Activated naive CD4-positive, alpha-beta T cell treated with anti-CD3 and anti-CD28 coated beads, Interleukin-2, amount 10 ng/mL, durations not matched to agents 7 days and 5 days (primary cell): ENCODE measurements around the gene LGR6.

ENCODE experiments used
- CTCF ChIA-PET: fragments of 350-600 bp; sonication (Branson Sonifier 250); formaldehyde crosslinking; loops from one replicate; lab custom pipeline; 2021; ENCODE audit warnings: antibody characterized with exemption; lab: Charles Lee
- DNase-seq: peaks from one replicate; pipeline ENCODE4 v3.0.0-alpha.2; 2020
- H3K27ac Mint-ChIP-seq: one replicate; pipeline ENCODE4 v1.8.0; 2021; ENCODE audit warnings: mild to moderate bottlenecking, moderate library complexity, mixed read lengths
- H3K27me3 Mint-ChIP-seq: one replicate; pipeline ENCODE4 v1.8.0; 2021; ENCODE audit warnings: mild to moderate bottlenecking, mixed read lengths
- H3K36me3 Mint-ChIP-seq: one replicate; pipeline ENCODE4 v1.8.0; 2021; ENCODE audit warnings: mixed read lengths
- H3K4me1 Mint-ChIP-seq: one replicate; pipeline ENCODE4 v1.8.0; 2021; ENCODE audit warnings: mixed read lengths
- H3K4me3 Mint-ChIP-seq: one replicate; pipeline ENCODE4 v1.8.0; 2021; ENCODE audit warnings: mild to moderate bottlenecking, moderate library complexity, mixed read lengths
- H3K9me3 Mint-ChIP-seq: one replicate; pipeline ENCODE4 v1.8.0; 2021; ENCODE audit warnings: mixed read lengths

Gene LGR6

DNA sequence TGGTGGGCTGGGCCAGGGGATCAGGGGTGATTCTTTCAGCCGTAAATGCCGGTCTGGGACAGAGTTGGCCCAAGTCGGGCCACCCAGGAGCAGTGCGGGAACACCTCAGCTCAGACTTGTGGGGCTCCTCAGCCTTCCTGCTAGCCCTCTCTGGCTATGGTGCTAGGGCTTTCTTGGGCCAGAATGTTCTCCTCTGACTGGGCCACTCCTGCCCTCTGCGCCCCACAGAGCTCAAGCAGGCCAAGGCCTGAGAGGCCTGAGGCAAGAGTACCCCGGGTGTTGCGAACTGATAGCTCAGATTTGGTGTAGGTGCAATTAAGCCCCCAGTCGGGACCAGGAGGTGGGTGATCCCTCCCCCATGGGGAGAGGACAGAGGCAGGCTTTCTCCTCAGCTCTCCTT lies 51.8 kb downstream of the LGR6 start:
- CTCF ChIA-PET: interaction anchor here (0.9 kb wide), 1 partner anchor 29 kb away, joined by 3 read pairs; no protein-coding TSS in a partner anchor
- Mint-ChIP-seq H3K4me1 (no peaks in the 10 kb centered on the region), H3K36me3 (no peaks in the 10 kb centered on the region), H3K27ac (no peak overlapping the region), H3K9me3 (no peaks in the 10 kb centered on the region), H3K27me3 (peaks cover 55% of the 10 kb centered on the region), H3K4me3 (no peak overlapping the region)
- DNase-seq: no peak

GRCh38 chr1:202247104-202247503 lies 53.5 kb downstream of the LGR6 start:
- H3K27ac Mint-ChIP-seq: no peak overlapping the region
- H3K4me1 Mint-ChIP-seq: no peaks in the 10 kb centered on the region
- peaks cover 56% of the 10 kb centered on the region for H3K27me3 Mint-ChIP-seq
- H3K4me3 Mint-ChIP-seq: no peak overlapping the region
- no peaks in the 10 kb centered on the region for H3K36me3 Mint-ChIP-seq
- no peaks in the 10 kb centered on the region for H3K9me3 Mint-ChIP-seq
- CTCF ChIA-PET: interaction anchor here (1.5 kb wide), 1 partner anchor 10 kb away, joined by 7 read pairs; no protein-coding TSS in a partner anchor
- DNase-seq: no peak

DNA sequence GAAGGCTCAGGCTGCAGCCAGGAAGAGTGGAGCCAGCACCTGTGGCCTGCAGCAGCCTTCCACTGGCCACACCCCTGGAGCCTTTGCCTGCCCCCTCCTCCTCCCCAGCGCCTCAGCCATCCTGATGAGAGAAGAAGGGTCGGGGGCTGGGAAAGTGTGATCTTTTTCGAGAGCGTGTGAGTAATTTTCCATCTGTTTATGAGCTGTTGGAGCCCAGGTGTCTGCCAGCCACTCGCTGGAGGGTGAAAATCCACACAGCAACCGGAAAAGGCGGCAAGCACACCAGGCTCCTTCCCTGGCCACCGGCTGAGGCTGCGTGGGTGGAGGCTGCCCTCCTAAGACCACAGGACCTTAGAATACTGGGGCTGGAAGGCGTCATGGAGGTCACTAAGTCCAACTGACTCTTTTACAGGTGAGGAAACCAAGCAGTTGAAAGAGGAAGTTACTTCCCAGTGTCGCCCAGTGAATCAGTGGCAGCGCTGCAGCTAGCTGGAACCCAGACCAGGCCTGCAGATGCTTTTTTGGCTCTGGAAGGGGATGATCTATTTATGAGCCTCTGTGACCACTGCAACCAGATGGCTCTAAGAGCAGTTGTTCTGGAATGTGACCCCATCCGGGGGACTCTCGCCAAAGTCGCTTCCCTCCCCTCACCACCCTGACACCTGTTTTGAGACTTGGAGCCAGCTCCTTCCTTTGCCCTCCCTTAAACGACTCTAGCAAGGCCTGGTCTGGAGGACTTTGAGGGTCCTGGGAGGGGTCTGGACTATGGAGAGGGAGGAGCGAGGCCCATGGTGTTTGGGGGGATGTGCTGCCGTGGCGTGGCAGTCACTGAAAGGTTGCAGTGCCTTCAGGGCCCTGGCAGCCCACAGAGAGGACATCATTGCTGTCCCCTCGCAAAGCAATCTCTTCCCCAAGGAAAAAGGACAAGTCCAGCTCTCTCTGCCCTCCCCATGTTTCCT lies 54.5 kb downstream of the LGR6 start:
- no peak overlapping the region for H3K4me3 Mint-ChIP-seq
- H3K9me3 Mint-ChIP-seq: no peaks in the 10 kb centered on the region
- H3K4me1 Mint-ChIP-seq: no peaks in the 10 kb centered on the region
- H3K36me3 Mint-ChIP-seq: no peaks in the 10 kb centered on the region
- CTCF ChIA-PET: interaction anchor here (0.6 to 1.5 kb wide), 4 partner anchors 11 to 33 kb away, joined by 3 to 7 read pairs (median 3); no protein-coding TSS in a partner anchor
- H3K27me3 Mint-ChIP-seq: peaks cover 57% of the 10 kb centered on the region
- no peak for DNase-seq
- no peak overlapping the region for H3K27ac Mint-ChIP-seq

DNA sequence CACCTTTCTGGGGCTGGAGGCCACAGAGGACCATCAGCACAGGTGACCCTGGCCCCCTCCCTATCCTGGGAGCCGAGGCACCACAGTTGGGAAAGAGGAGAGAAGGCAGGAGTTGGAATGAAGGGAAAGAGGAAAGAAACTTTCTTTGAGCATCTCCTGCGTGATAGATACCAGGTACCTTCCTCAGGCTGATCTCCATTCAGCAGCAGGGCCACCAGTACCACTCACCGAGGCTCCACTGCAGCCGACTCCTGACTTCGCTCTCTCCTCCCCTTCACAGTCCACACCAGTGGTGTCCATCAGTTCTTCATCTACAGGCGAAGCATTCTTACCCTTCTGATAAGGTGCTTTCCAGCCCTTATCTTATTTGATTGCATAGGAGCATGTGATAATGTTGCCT lies 55.3 kb downstream of the LGR6 start:
- Mint-ChIP-seq H3K27ac (no peak overlapping the region), H3K4me1 (no peaks in the 10 kb centered on the region), H3K36me3 (no peaks in the 10 kb centered on the region), H3K27me3 (peaks cover 51% of the 10 kb centered on the region), H3K9me3 (no peaks in the 10 kb centered on the region), H3K4me3 (no peak overlapping the region)
- no peak for DNase-seq
- CTCF ChIA-PET: interaction anchor here (1.2 to 1.5 kb wide), 2 partner anchors 12 to 34 kb away, joined by 3 read pairs; no protein-coding TSS in a partner anchor

- peaks cover 51% of the 10 kb centered on the region for H3K27me3 Mint-ChIP-seq
- no peaks in the 10 kb centered on the region for H3K36me3 Mint-ChIP-seq
- H3K9me3 Mint-ChIP-seq: no peaks in the 10 kb centered on the region
- no peak overlapping the region for H3K27ac Mint-ChIP-seq
- no peak overlapping the region for H3K4me3 Mint-ChIP-seq
- CTCF ChIA-PET: interaction anchor here (1.5 kb wide), 1 partner anchor 12 kb away, joined by 3 read pairs; no protein-coding TSS in a partner anchor
- no peak for DNase-seq
- H3K4me1 Mint-ChIP-seq: no peaks in the 10 kb centered on the region
Measured at GRCh38 chr1:202249436-202249835, 55.8 kb downstream of the LGR6 start.

GRCh38 chr1:202249846-202250245 lies 56.2 kb downstream of the LGR6 start:
- no peaks in the 10 kb centered on the region for H3K4me1 Mint-ChIP-seq
- peaks cover 54% of the 10 kb centered on the region for H3K27me3 Mint-ChIP-seq
- CTCF ChIA-PET: interaction anchor here (1.5 kb wide), 1 partner anchor 12 kb away, joined by 3 read pairs; no protein-coding TSS in a partner anchor
- no peak overlapping the region for H3K27ac Mint-ChIP-seq
- DNase-seq: no peak
- H3K36me3 Mint-ChIP-seq: no peaks in the 10 kb centered on the region
- no peaks in the 10 kb centered on the region for H3K9me3 Mint-ChIP-seq
- H3K4me3 Mint-ChIP-seq: no peak overlapping the region

DNA sequence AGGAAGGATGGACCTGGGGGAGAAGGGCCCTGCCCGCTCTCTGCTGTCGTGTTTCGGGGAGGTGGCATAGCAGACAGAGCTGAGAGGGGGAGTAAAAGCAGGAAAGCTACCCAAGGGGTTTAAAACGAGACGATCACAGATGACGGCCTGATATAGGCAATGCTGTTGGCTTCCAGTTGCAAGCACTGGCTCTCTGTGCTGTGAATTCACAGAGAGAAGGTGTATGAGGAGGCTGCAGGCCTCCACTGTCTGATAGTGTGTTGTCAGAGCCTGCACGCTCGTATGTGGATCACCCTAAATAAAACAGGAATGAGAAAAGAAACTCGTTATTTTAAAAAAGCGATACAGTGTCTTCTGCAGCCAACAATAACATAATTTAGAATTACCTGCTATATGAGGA lies 57.4 kb downstream of the LGR6 start:
- Mint-ChIP-seq H3K4me3 (no peak overlapping the region), H3K36me3 (no peaks in the 10 kb centered on the region), H3K4me1 (no peaks in the 10 kb centered on the region), H3K27ac (no peak overlapping the region), H3K9me3 (no peaks in the 10 kb centered on the region), H3K27me3 (peaks cover 55% of the 10 kb centered on the region)
- no peak for DNase-seq
- CTCF ChIA-PET: interaction anchor here (1.0 to 1.5 kb wide), 4 partner anchors 24 to 66 kb away, joined by 3 to 4 read pairs (median 3); no protein-coding TSS in a partner anchor

GRCh38 chr1:202251424-202252256 lies 58.0 kb downstream of the LGR6 start:
- peak; percentile 7 for DNase-seq
- Mint-ChIP-seq H3K36me3 (no peaks in the 10 kb centered on the region), H3K27ac (no peak overlapping the region), H3K27me3 (peaks cover 55% of the 10 kb centered on the region), H3K4me1 (peaks cover under 1% of the 10 kb centered on the region), H3K4me3 (no peak overlapping the region), H3K9me3 (no peaks in the 10 kb centered on the region)
- CTCF ChIA-PET: interaction anchor here (1.0 to 1.5 kb wide), 4 partner anchors 23 to 67 kb away, joined by 3 to 4 read pairs (median 3); no protein-coding TSS in a partner anchor

DNA sequence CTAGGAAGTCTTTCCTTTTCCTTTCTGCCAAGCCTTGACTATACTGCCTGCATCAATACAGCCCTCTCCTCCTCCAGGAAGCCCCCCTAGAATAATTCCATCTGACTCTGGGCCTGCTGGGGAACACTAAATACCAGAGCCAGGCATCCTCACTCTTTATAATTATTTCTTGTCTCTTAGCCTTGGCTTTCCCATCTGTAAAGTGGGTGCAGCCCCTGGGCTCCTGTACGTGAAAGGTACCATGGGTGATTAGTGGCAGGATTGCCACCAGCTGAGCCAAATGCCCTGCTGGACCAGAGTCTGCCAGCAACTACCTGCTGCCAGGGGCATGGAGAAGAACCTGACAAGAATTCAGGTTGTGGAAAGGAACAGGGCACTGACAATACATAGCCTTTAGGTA lies 58.7 kb downstream of the LGR6 start:
- H3K9me3 Mint-ChIP-seq: no peaks in the 10 kb centered on the region
- no peaks in the 10 kb centered on the region for H3K36me3 Mint-ChIP-seq
- no peak overlapping the region for H3K27ac Mint-ChIP-seq
- peak; percentile 3 for DNase-seq
- peaks cover 55% of the 10 kb centered on the region for H3K27me3 Mint-ChIP-seq
- no peak overlapping the region for H3K4me3 Mint-ChIP-seq
- H3K4me1 Mint-ChIP-seq: peaks cover 6% of the 10 kb centered on the region
- CTCF ChIA-PET: interaction anchor here (1.4 kb wide), 1 partner anchor 60 kb away, joined by 3 read pairs; no protein-coding TSS in a partner anchor

GRCh38 chr1:202254454-202255252 lies 61.1 kb downstream of the LGR6 start:
- DNase-seq: peak; percentile 17
- H3K27me3 Mint-ChIP-seq: peaks cover 40% of the 10 kb centered on the region
- H3K36me3 Mint-ChIP-seq: no peaks in the 10 kb centered on the region
- H3K4me1 Mint-ChIP-seq: peaks cover 6% of the 10 kb centered on the region
- no peak overlapping the region for H3K27ac Mint-ChIP-seq
- H3K9me3 Mint-ChIP-seq: no peaks in the 10 kb centered on the region
- no peak overlapping the region for H3K4me3 Mint-ChIP-seq
- CTCF ChIA-PET: interaction anchor here (0.6 to 2.1 kb wide), 4 partner anchors 12 to 1311 kb away, joined by 3 to 5 read pairs (median 4); partner anchors contain the start of gene LGR6

DNA sequence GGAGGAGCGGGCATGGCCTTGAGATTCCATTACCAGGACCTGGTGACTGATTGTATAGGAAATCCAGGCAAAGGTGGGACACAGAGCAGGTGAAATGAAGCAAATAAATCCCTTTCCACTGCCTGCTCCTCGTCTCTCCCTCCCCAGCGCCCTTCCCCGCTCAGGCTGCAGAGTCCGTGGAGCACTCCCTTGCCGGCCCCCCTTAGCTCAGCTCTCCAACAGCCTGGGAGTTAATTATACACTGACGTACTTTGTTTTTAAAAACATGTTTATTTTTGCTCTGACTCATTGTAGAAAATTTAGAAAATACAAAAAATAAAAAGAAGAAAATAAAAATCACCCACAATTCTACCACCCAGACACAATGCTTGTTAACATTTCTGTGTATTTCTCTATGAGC lies 61.7 kb downstream of the LGR6 start:
- peak; percentile 3 for DNase-seq
- CTCF ChIA-PET: interaction anchor here (0.6 to 2.1 kb wide), 4 partner anchors 13 to 1311 kb away, joined by 3 to 5 read pairs (median 4); partner anchors contain the start of gene LGR6
- no peak overlapping the region for H3K27ac Mint-ChIP-seq
- no peaks in the 10 kb centered on the region for H3K9me3 Mint-ChIP-seq
- no peaks in the 10 kb centered on the region for H3K36me3 Mint-ChIP-seq
- H3K4me3 Mint-ChIP-seq: no peak overlapping the region
- H3K4me1 Mint-ChIP-seq: peaks cover 6% of the 10 kb centered on the region
- peaks cover 42% of the 10 kb centered on the region for H3K27me3 Mint-ChIP-seq

GRCh38 chr1:202259705-202260104 lies 66.1 kb downstream of the LGR6 start:
- H3K27ac Mint-ChIP-seq: no peak overlapping the region
- DNase-seq: no peak
- CTCF ChIA-PET: no interaction called here

More at GRCh38 chr1:202259705-202260104, 66.1 kb downstream of the LGR6 start:
- Mint-ChIP-seq H3K36me3 (no peaks in the 10 kb centered on the region), H3K27me3 (peaks cover 41% of the 10 kb centered on the region), H3K9me3 (no peaks in the 10 kb centered on the region), H3K4me1 (peaks cover 6% of the 10 kb centered on the region), H3K4me3 (no peak overlapping the region)
